DOHH2 (cell line): ENCODE measurements around the gene RALA.
"Not testable (repeated sequence)": the region's sequence is repeated elsewhere in the genome, so short reads cannot be mapped to it uniquely, and the experiment has no call there.

Experiments used
- EZH2phosphoT487 ChIP-seq: fragments of 200-600 bp; sonication (generic); IDR thresholded peaks from 2 replicates; pipeline ENCODE4 v1.6.1; 2017; ENCODE audit warnings: borderline replicate concordance, mild to moderate bottlenecking, antibody characterized with exemption, low read length, moderate library complexity, mixed read lengths
- TF ChIP-seq, protein P1 (sequence below): fragments of 200-600 bp; sonication (generic); IDR thresholded peaks from one replicate; pipeline ENCODE4 v1.5.1; 2014; ENCODE audit warnings: antibody characterized with exemption, mild to moderate bottlenecking, low read depth, low read length; ENCODE audit not compliant: poor library complexity, severe bottlenecking

DNA sequence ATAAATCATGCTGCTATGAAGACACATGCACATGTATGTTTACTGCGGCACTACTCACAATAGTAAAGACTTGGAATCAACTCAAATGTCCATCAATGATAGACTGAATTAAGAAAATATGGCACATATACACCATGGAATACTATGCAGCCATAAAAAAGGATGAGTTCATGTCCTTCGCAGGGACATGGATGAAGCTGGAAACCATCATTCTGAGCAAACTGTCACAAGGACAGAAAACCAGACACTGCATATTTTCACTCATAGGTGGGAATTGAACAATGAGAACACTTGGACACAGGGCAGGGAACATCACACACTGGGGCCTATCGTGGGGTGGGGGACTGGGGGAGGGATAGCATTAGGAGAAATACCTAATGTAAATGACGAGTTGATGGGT, 69.7 kb downstream of the RALA start:
- TF ChIP-seq, protein P1, sequence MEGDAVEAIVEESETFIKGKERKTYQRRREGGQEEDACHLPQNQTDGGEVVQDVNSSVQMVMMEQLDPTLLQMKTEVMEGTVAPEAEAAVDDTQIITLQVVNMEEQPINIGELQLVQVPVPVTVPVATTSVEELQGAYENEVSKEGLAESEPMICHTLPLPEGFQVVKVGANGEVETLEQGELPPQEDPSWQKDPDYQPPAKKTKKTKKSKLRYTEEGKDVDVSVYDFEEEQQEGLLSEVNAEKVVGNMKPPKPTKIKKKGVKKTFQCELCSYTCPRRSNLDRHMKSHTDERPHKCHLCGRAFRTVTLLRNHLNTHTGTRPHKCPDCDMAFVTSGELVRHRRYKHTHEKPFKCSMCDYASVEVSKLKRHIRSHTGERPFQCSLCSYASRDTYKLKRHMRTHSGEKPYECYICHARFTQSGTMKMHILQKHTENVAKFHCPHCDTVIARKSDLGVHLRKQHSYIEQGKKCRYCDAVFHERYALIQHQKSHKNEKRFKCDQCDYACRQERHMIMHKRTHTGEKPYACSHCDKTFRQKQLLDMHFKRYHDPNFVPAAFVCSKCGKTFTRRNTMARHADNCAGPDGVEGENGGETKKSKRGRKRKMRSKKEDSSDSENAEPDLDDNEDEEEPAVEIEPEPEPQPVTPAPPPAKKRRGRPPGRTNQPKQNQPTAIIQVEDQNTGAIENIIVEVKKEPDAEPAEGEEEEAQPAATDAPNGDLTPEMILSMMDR = not testable (repeated sequence)
- not testable (repeated sequence) for TF ChIP-seq EZH2phosphoT487
